Ishikawa (cell line): Measurements from ENCODE around the gene RET.

ENCODE experiments used
- CEBPB ChIP-seq: IDR thresholded peaks from 2 replicates; pipeline ENCODE4 v1.6.1; 2012
- CREB1 ChIP-seq: IDR thresholded peaks from 2 replicates; pipeline ENCODE4 v1.6.1; 2012; ENCODE audit warnings: low read depth
- EGR1 ChIP-seq: IDR thresholded peaks from 2 replicates; pipeline ENCODE4 v1.6.1; 2012
- EP300 ChIP-seq: IDR thresholded peaks from 2 replicates; pipeline ENCODE4 v1.6.1; 2012; ENCODE audit warnings: borderline replicate concordance
- FOXM1 ChIP-seq: IDR thresholded peaks from 2 replicates; pipeline ENCODE4 v1.6.1; 2012; ENCODE audit warnings: low read depth, borderline replicate concordance
- NFIC ChIP-seq: IDR thresholded peaks from 2 replicates; pipeline ENCODE4 v1.6.1; 2012
- RAD21 ChIP-seq: IDR thresholded peaks from 2 replicates; pipeline ENCODE4 v1.6.1; 2012; ENCODE audit warnings: low read depth
- REST ChIP-seq: IDR thresholded peaks from 2 replicates; pipeline ENCODE4 v1.6.1; 2012; ENCODE audit warnings: low read depth, mild to moderate bottlenecking
- TAF1 ChIP-seq: IDR thresholded peaks from 2 replicates; pipeline ENCODE4 v1.6.1; 2012; ENCODE audit warnings: low read depth, mild to moderate bottlenecking
- TCF12 ChIP-seq: IDR thresholded peaks from 2 replicates; pipeline ENCODE4 v1.6.1; 2012; ENCODE audit warnings: low read depth
- TEAD4 ChIP-seq: IDR thresholded peaks from 2 replicates; pipeline ENCODE4 v1.6.1; 2012
- USF1 ChIP-seq: IDR thresholded peaks from 2 replicates; pipeline ENCODE4 v1.6.1; 2012
- YY1 ChIP-seq: IDR thresholded peaks from 2 replicates; pipeline ENCODE4 v1.6.1; 2012; ENCODE audit warnings: low read depth
- ZBTB7A ChIP-seq: IDR thresholded peaks from 2 replicates; pipeline ENCODE4 v1.6.1; 2012; ENCODE audit warnings: low read depth
- TF ChIP-seq, protein P1 (sequence below): IDR thresholded peaks from 2 replicates; pipeline ENCODE4 v1.6.1; 2012

Gene RET

GRCh38 chr10:43068471-43069210 lies 8.2 kb upstream of the RET start:
- TF ChIP-seq TEAD4 (no peak), RAD21 (no peak), FOXM1 (no peak), REST (no peak), USF1 (no peak), CREB1 (no peak), YY1 (no peak), TCF12 (no peak), ZBTB7A (no peak), EGR1 (no peak), NFIC (no peak), TAF1 (no peak), EP300 (no peak), CEBPB (no peak)
- TF ChIP-seq, protein P1, sequence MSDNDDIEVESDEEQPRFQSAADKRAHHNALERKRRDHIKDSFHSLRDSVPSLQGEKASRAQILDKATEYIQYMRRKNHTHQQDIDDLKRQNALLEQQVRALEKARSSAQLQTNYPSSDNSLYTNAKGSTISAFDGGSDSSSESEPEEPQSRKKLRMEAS = no peak

- TF ChIP-seq RAD21 = no peak
- TF ChIP-seq EGR1 = no peak
- TF ChIP-seq TAF1 = no peak
- TF ChIP-seq FOXM1 = no peak
- TF ChIP-seq TEAD4 = no peak
- TF ChIP-seq TCF12 = no peak
- TF ChIP-seq YY1 = no peak
- no peak for TF ChIP-seq CEBPB
Observed at GRCh38 chr10:43069211-43069515, 7.7 kb upstream of the RET start.

- TF ChIP-seq ZBTB7A (no peak), TEAD4 (no peak), RAD21 (no peak), TCF12 (no peak), YY1 (no peak), REST (no peak), CEBPB (no peak), USF1 (no peak), TAF1 (no peak), EP300 (no peak), CREB1 (no peak), NFIC (no peak), EGR1 (no peak), FOXM1 (no peak)
- TF ChIP-seq, protein P1 = no peak
Observed at GRCh38 chr10:43069579-43069978, 7.3 kb upstream of the RET start.

GRCh38 chr10:43070121-43071085 lies 6.5 kb upstream of the RET start:
- TF ChIP-seq EP300 (no peak), USF1 (no peak), RAD21 (no peak), YY1 (no peak), EGR1 (no peak), FOXM1 (no peak)
